Stimulated activated CD4-positive, alpha-beta T cell treated with anti-CD3 and anti-CD28 coated beads, Interleukin-2, amount 100 ng/mL, for 24 hours (primary cell): ENCODE data around the gene FAM89B.
A peak's percentile ranks its signal among the peaks of the same experiment; 100 is the strongest.

Source experiments
- DNase-seq, 2 donors: peaks; one replicate each; pipeline ENCODE4 v3.0.0-alpha.2; 2020

Gene FAM89B

GRCh38 chr11:65539744-65540289 lies 32.5 kb upstream of the FAM89B start:
- no peak for DNase-seq

DNA sequence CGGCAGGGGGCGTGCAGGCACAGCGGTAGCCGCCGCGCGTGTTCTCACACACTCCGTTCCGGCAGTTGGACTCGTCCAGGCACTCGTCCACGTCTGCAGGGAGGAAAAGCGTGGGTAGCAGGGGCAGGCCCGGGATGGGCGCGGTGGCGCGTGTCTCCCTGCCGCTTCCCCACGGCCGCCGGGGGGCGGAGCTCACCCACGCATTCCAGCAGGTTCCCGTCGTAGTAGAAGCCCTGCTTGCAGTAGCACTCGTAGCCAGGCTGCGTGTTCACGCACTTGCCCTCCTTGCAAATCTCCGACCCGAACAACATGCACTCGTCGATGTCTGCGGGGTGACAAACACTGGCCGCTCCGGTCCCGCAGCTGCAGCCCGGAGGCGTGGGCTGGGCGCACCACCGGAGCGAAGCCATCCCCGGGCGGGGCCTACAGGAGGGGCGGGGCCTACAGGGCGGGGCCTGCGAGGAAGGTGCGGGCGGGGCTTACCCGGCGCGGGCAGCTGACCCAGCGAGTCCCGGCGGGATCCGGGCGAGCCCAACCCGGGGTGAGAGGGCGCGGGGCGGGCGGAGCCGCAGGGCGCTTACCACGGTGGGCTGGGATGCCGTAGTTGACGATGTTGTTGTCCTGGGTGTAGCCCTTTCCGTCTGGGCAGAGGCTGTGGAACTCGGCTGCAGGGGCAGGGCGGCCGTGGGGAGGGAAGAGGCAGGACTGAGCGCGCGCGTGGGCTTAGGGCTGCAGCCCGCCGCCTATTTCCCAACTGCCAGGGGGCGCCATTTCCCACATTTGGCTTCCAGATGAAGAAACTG lies 31.8 kb upstream of the FAM89B start:
- peak; percentile 91 for DNase-seq

GRCh38 chr11:65541093-65541982 lies 31.0 kb upstream of the FAM89B start:
- no peak for DNase-seq

- DNase-seq, result no peak
These were observed 29.5 kb upstream of the FAM89B start for GRCh38 chr11:65542738-65543390.

- no peak for DNase-seq
These were observed 26.5 kb upstream of the FAM89B start for GRCh38 chr11:65545853-65546216.

DNA sequence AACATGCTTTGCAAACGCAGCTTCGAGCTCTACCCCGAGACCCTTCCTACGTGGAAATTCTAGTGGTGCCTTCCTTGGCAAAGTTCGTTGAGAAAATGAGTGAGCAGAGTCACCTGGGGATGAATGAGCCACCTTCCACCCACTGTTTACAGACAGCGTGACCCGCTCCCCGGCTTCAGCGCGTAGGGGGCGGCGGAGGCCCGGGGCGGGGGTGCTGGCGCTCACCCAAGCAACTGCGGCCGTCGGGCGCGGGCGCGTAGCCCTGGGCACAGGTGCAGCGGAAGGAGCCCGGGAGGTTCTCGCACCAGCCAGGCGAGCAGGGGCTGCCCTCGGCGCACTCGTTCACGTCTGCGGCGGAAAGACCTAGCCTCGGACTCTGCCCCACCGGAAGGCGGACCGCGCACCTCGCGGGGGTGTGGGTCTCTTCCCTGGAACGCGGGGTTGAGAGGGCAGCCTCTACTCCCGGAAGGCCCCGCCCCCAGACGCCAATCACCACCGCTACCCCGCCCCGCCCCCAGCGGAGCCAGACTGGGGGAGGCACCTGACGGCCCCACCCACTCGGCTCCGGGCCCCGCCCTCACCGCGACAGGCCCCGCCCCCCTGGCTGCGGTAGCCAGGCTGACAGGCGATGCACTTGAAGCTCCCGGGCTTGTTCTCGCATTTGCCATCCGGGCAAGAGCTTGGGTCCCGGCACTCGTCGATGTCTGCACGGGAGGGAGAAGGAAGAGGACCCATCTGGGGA lies 25.9 kb upstream of the FAM89B start:
- DNase-seq, result peak; percentile 98 to 100

- no peak for DNase-seq
These were observed 24.8 kb upstream of the FAM89B start for GRCh38 chr11:65547446-65548125.

- DNase-seq, result no peak
These were observed 23.9 kb upstream of the FAM89B start for GRCh38 chr11:65548395-65548794.

- no peak for DNase-seq
These were observed 23.2 kb upstream of the FAM89B start for GRCh38 chr11:65549096-65549495.

DNA sequence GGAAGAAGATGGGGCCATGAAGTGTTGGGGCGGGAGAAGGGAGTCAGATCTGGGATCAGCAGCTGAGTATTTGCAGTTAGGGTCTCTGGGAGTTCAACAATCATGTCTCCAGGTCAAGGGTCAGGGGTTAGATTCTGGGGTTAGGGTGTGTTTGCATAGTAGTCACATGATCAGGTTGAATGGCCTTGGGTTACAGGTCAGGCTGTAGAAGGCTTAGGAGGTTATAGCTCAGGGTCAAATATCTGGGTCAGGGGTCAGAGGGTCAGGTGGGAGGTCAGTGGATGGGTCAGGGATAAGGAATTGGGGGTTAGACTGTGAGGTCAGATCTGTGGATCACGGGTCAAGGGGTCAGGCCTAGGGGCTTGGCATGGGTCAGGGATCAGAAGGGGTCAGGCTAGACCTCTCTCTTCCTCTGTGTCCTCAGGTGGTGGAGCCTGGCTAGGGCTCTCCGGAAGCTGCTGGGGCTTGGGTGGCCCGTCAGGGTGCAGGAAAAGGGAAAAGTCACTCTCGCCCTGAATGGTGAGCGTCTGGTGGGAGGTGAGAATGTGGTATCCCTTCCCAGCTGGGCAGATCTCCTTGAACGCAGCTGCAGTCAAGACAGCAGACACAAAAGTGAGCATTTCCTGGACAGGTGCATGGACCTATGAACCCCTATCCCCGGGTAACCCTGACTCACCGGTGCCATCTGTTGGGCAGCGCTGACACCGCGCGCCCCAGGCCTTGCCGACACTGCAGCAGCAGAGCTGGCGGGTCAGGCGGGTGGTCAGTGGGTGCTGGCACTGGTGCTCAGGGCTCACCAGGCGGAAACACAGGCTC lies 20.6 kb upstream of the FAM89B start:
- DNase-seq, result peak; percentile 60 to 63

GRCh38 chr11:65552388-65552951 lies 19.9 kb upstream of the FAM89B start:
- no peak for DNase-seq

DNA sequence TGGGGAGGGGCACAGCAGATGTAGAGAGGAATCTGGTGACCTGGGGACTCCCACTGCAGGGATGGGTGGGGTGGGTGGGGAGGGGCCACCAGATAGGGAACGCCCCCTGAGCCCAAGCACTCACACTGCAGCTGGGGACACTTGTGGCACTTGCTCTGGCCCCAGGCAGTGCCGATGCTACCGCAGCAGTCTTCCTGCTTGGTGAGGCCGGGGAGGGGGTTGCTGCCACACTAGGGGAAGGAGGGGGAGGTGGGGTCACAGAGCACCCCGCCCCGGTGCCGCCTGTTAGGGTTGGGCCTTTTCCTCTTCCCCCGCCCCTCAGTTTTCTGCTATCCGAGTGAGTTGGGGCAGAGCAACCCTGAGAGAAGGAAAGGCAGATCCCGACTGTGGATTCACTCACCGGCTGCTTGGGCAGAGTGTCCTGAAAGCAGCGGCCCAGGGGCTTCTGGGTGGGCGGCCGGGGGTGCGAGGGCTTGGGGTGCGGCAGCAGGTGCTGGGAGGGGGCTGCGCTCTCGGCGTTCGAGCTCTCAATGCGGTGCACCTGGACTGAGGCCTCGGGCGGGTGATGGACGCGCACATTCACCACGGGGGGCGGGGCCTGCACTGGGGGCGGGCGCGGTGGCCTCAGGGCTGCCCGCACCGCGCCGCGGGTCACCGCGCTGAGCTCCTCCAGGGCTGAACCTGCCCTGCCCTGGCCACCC lies 18.9 kb upstream of the FAM89B start:
- peak; percentile 64 to 72 for DNase-seq

DNA sequence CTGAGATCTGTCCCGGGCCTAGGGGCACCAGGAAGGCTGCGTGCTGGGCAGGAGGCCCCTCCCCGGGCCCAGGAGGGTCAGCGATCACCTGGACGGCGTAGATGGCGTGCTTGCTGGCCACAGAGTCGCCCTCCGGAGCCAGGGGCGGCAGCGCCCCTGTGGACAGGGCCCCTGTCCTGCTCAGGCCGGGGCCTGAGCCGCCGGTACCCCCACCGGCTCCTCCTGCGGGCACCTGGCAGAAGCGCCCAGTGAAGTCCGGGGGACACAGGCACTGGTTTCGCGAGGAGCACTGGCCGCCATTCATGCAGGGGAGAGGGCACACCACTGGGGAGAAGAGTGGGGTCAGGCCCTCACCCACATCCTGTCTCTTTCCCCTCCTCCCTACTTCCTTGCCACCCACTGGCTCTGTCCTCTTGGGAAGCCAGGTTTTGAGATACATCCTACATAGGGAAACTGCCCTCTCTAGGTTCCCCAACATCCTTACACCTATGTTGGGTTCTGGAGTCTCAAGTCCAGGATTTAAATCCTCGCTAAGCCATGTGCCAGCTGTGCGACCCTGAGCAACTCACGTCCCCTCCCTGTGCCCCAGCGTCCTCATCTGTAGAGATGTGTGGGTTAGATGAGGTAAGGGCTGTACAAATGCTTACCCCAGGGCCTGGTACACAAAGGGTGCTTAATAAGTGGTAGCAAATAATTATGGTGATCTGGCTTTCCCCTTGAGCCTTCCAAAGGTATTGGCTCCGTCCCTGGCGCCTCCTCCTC lies 18.1 kb upstream of the FAM89B start:
- DNase-seq, result no peak

DNA sequence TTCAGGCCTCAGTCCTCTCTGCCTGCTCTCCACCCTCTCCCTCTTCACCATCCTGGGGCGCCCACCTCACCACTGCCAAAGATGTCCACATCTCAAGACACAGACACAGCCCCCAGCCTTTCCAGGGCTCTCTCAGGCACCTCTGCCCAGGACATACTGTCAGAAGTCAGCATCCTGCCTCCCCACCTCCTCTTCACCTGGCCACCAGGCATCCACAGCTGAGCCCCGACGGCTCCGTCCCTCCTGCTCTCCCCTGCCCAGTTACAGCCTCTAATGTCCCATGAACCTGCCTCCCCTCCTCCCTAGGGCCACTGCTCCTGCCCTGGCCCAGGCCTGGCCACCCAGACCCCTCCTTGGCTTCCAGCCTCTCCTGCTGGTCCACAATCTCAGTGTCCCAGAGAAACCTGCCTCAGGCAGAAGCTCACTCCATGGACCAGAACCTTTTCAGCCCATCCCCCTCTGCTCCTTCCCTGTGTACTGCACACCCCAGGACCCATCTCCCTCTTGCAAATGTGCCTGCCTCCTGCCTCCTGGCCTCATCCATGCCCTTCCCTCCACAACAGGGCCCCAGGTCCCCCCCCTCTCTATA lies 17.4 kb upstream of the FAM89B start:
- DNase-seq, result no peak

DNA sequence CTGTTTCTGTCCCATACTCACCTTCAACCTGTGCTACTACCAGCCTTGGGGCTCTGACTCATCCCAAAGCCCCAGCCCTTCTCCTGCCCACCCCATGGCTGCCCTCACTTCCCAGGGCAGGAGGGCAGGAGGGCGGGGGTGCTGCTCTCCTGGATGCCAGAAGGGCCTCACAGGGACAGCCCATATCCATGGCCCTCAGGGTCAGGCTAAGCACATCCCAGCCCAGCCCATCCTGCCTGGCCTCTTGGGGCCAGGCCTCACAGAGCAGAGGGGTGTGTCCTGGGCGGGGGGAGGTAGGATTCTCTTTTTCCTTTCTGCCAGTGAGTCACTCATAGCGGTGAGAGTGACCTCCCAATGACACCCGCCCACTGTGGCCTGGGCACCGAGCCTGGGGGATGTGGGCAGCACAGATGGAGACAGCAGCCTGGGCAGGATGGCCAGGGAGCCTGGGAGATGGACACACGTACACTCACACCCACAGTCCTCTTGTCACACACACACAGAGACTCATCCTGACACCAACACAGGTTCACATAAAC lies 16.6 kb upstream of the FAM89B start:
- no peak for DNase-seq

GRCh38 chr11:65556470-65557279 lies 15.7 kb upstream of the FAM89B start:
- no peak for DNase-seq

- DNase-seq, result no peak
These were observed 14.9 kb upstream of the FAM89B start for GRCh38 chr11:65557280-65558001.
